ENCODE measurements around the gene BDH1. TPM values are rescaled to one million over a fixed set of nuclear protein-coding genes. Genes with fewer than 3 reads are reported as not detected.
A peak's percentile ranks its signal among the peaks of the same experiment; 100 is the strongest.

Gene BDH1
- total and polyA plus RNA-seq, 4 donors, result 18.7 to 57.9 (median 33.1) TPM

GRCh38 chr3:197495059-197495455 lies 60.7 kb downstream of the BDH1 start:
- no peak overlapping the region for H3K27ac ChIP-seq (ENCODE audit: low read depth, low read length)
- H3K36me3 ChIP-seq (ENCODE audit: control insufficient read depth, insufficient read depth, low read length), result no peaks in the 10 kb centered on the region
- H3K4me3 ChIP-seq (ENCODE audit: low read depth, low read length), result no peak overlapping the region
- no peaks in the 10 kb centered on the region for H3K27me3 ChIP-seq (ENCODE audit: control insufficient read depth, insufficient read depth, low read length)
- no peak for DNase-seq (ENCODE audit: low read depth in 4 of 6, low spot score in 6 of 6)
- no peaks in the 10 kb centered on the region for H3K9me3 ChIP-seq (ENCODE audit: control insufficient read depth, insufficient read depth, low read length)
- H3K4me1 ChIP-seq (ENCODE audit: control insufficient read depth, insufficient read depth, low read length), result peaks cover 10% of the 10 kb centered on the region
- WGBS (ENCODE audit: insufficient coverage), result 87% methylated on average over 8 of the region's 8 CpGs

- 91% methylated on average over 10 of the region's 10 CpGs for WGBS (ENCODE audit: insufficient coverage)
- Histone ChIP-seq H3K4me3 (ENCODE audit: low read depth, low read length) (no peak overlapping the region), H3K36me3 (ENCODE audit: control insufficient read depth, insufficient read depth, low read length) (no peaks in the 10 kb centered on the region), H3K9me3 (ENCODE audit: control insufficient read depth, insufficient read depth, low read length) (no peaks in the 10 kb centered on the region), H3K27ac (ENCODE audit: low read depth, low read length) (no peak overlapping the region), H3K4me1 (ENCODE audit: control insufficient read depth, insufficient read depth, low read length) (peaks cover 12% of the 10 kb centered on the region), H3K27me3 (ENCODE audit: control insufficient read depth, insufficient read depth, low read length) (no peaks in the 10 kb centered on the region)
- DNase-seq (ENCODE audit: low read depth in 4 of 6, low spot score in 6 of 6), result no peak
Measured at GRCh38 chr3:197494366-197495058, 61.3 kb downstream of the BDH1 start.

- Histone ChIP-seq H3K27ac (ENCODE audit: low read depth, low read length) (no peak overlapping the region), H3K9me3 (ENCODE audit: control insufficient read depth, insufficient read depth, low read length) (no peaks in the 10 kb centered on the region), H3K4me3 (ENCODE audit: low read depth, low read length) (no peak overlapping the region), H3K36me3 (ENCODE audit: control insufficient read depth, insufficient read depth, low read length) (no peaks in the 10 kb centered on the region), H3K4me1 (ENCODE audit: control insufficient read depth, insufficient read depth, low read length) (peaks cover 12% of the 10 kb centered on the region), H3K27me3 (ENCODE audit: control insufficient read depth, insufficient read depth, low read length) (no peaks in the 10 kb centered on the region)
- WGBS (ENCODE audit: insufficient coverage), result no CpG with 5 or more reads among the region's 5 CpGs
- no peak for DNase-seq (ENCODE audit: low read depth in 4 of 6, low spot score in 6 of 6)
Measured at GRCh38 chr3:197493049-197493448, 62.7 kb downstream of the BDH1 start.

- Histone ChIP-seq H3K4me1 (ENCODE audit: control insufficient read depth, insufficient read depth, low read length) (peaks cover 14% of the 10 kb centered on the region), H3K27ac (ENCODE audit: low read depth, low read length) (no peak overlapping the region), H3K36me3 (ENCODE audit: control insufficient read depth, insufficient read depth, low read length) (no peaks in the 10 kb centered on the region), H3K9me3 (ENCODE audit: control insufficient read depth, insufficient read depth, low read length) (no peaks in the 10 kb centered on the region), H3K27me3 (ENCODE audit: control insufficient read depth, insufficient read depth, low read length) (no peaks in the 10 kb centered on the region), H3K4me3 (ENCODE audit: low read depth, low read length) (no peak overlapping the region)
- 85% methylated on average over 12 of the region's 12 CpGs for WGBS (ENCODE audit: insufficient coverage)
- DNase-seq (ENCODE audit: low read depth in 4 of 6, low spot score in 6 of 6), result no peak
Measured at GRCh38 chr3:197491923-197492664, 63.7 kb downstream of the BDH1 start.

- H3K9me3 ChIP-seq (ENCODE audit: control insufficient read depth, insufficient read depth, low read length), result no peaks in the 10 kb centered on the region
- H3K4me1 ChIP-seq (ENCODE audit: control insufficient read depth, insufficient read depth, low read length), result peaks cover 11% of the 10 kb centered on the region
- no peak for DNase-seq (ENCODE audit: low read depth in 4 of 6, low spot score in 6 of 6)
- no peaks in the 10 kb centered on the region for H3K27me3 ChIP-seq (ENCODE audit: control insufficient read depth, insufficient read depth, low read length)
- H3K36me3 ChIP-seq (ENCODE audit: control insufficient read depth, insufficient read depth, low read length), result no peaks in the 10 kb centered on the region
- no peak overlapping the region for H3K4me3 ChIP-seq (ENCODE audit: low read depth, low read length)
- 78% methylated on average over 5 of the region's 7 CpGs for WGBS (ENCODE audit: insufficient coverage)
- H3K27ac ChIP-seq (ENCODE audit: low read depth, low read length), result no peak overlapping the region
Measured at GRCh38 chr3:197491478-197491877, 64.3 kb downstream of the BDH1 start.

- Histone ChIP-seq H3K4me3 (ENCODE audit: low read depth, low read length) (no peak overlapping the region), H3K36me3 (ENCODE audit: control insufficient read depth, insufficient read depth, low read length) (no peaks in the 10 kb centered on the region), H3K4me1 (ENCODE audit: control insufficient read depth, insufficient read depth, low read length) (peaks cover 5% of the 10 kb centered on the region), H3K27me3 (ENCODE audit: control insufficient read depth, insufficient read depth, low read length) (no peaks in the 10 kb centered on the region), H3K9me3 (ENCODE audit: control insufficient read depth, insufficient read depth, low read length) (no peaks in the 10 kb centered on the region), H3K27ac (ENCODE audit: low read depth, low read length) (no peak overlapping the region)
- 91% methylated on average over 11 of the region's 13 CpGs for WGBS (ENCODE audit: insufficient coverage)
- DNase-seq (ENCODE audit: low read depth in 4 of 6, low spot score in 6 of 6), result no peak
Measured at GRCh38 chr3:197490098-197491058, 65.4 kb downstream of the BDH1 start.

GRCh38 chr3:197487911-197488391 lies 67.8 kb downstream of the BDH1 start:
- H3K27ac ChIP-seq (ENCODE audit: low read depth, low read length), result peak overlapping the region; percentile 6
- H3K4me1 ChIP-seq (ENCODE audit: control insufficient read depth, insufficient read depth, low read length), result peaks cover 5% of the 10 kb centered on the region
- H3K9me3 ChIP-seq (ENCODE audit: control insufficient read depth, insufficient read depth, low read length), result no peaks in the 10 kb centered on the region
- 42% methylated on average over 2 of the region's 8 CpGs for WGBS (ENCODE audit: insufficient coverage)
- no peak overlapping the region for H3K4me3 ChIP-seq (ENCODE audit: low read depth, low read length)
- no peaks in the 10 kb centered on the region for H3K27me3 ChIP-seq (ENCODE audit: control insufficient read depth, insufficient read depth, low read length)
- H3K36me3 ChIP-seq (ENCODE audit: control insufficient read depth, insufficient read depth, low read length), result no peaks in the 10 kb centered on the region
- peak in 1 of 6 donors; percentile 43 for DNase-seq (ENCODE audit: low read depth in 4 of 6, low spot score in 6 of 6)

- Histone ChIP-seq H3K4me3 (ENCODE audit: low read depth, low read length) (no peak overlapping the region), H3K9me3 (ENCODE audit: control insufficient read depth, insufficient read depth, low read length) (no peaks in the 10 kb centered on the region), H3K27me3 (ENCODE audit: control insufficient read depth, insufficient read depth, low read length) (no peaks in the 10 kb centered on the region), H3K4me1 (ENCODE audit: control insufficient read depth, insufficient read depth, low read length) (peaks cover 5% of the 10 kb centered on the region), H3K27ac (ENCODE audit: low read depth, low read length) (no peak overlapping the region), H3K36me3 (ENCODE audit: control insufficient read depth, insufficient read depth, low read length) (no peaks in the 10 kb centered on the region)
- WGBS (ENCODE audit: insufficient coverage), result 100% methylated on average over 1 of the region's 1 CpG
- no peak for DNase-seq (ENCODE audit: low read depth in 4 of 6, low spot score in 6 of 6)
Measured at GRCh38 chr3:197486861-197487260, 68.9 kb downstream of the BDH1 start.

- WGBS (ENCODE audit: insufficient coverage), result 91% methylated on average over 5 of the region's 5 CpGs
- H3K4me1 ChIP-seq (ENCODE audit: control insufficient read depth, insufficient read depth, low read length), result peaks cover 5% of the 10 kb centered on the region
- H3K4me3 ChIP-seq (ENCODE audit: low read depth, low read length), result no peak overlapping the region
Measured at GRCh38 chr3:197485143-197485542, 70.6 kb downstream of the BDH1 start.

More at GRCh38 chr3:197485143-197485542, 70.6 kb downstream of the BDH1 start:
- DNase-seq (ENCODE audit: low read depth in 4 of 6, low spot score in 6 of 6), result no peak
- no peaks in the 10 kb centered on the region for H3K36me3 ChIP-seq (ENCODE audit: control insufficient read depth, insufficient read depth, low read length)
- no peaks in the 10 kb centered on the region for H3K9me3 ChIP-seq (ENCODE audit: control insufficient read depth, insufficient read depth, low read length)
- H3K27me3 ChIP-seq (ENCODE audit: control insufficient read depth, insufficient read depth, low read length), result no peaks in the 10 kb centered on the region
- H3K27ac ChIP-seq (ENCODE audit: low read depth, low read length), result no peak overlapping the region

All from spinal cord (tissue), 10 donors.